Measurements from ENCODE around the gene ZFP42.
"Not testable (repeated sequence)": the region's sequence is repeated elsewhere in the genome, so short reads cannot be mapped to it uniquely, and the experiment has no call there.

ZFP42 gene

GRCh38 chr4:188042191-188042590 lies 46.6 kb downstream of the ZFP42 start:
- Mint-ChIP-seq H3K4me3 (no peak overlapping the region), H3K4me1 (no peaks in the 10 kb centered on the region), H3K9me3 (peaks cover 6% of the 10 kb centered on the region), H3K27me3 (no peaks in the 10 kb centered on the region), H3K36me3 (no peaks in the 10 kb centered on the region), H3K27ac (no peak overlapping the region)

DNA sequence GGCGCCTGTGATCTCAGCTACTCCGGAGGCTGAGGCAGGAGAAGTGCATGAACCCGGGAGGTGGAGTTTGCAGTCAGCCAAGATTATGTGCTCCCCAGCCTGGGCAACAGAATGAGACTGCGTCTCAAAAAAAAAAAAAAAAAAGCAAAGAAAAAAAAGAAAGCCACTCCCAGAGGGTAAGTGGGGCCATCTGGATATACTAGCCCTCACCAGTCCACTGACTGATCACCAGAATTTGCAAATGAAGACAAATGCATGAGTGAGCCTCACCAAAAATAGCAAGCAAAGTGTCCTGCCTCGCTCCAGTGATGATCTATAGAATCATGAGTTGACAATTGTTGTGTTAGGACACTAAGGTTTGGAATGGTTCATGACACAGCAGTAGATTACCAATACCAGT lies 47.6 kb downstream of the ZFP42 start:
- Mint-ChIP-seq H3K9me3 (peaks cover 6% of the 10 kb centered on the region), H3K27me3 (no peaks in the 10 kb centered on the region), H3K27ac (no peak overlapping the region), H3K4me1 (no peaks in the 10 kb centered on the region), H3K36me3 (no peaks in the 10 kb centered on the region), H3K4me3 (no peak overlapping the region)

DNA sequence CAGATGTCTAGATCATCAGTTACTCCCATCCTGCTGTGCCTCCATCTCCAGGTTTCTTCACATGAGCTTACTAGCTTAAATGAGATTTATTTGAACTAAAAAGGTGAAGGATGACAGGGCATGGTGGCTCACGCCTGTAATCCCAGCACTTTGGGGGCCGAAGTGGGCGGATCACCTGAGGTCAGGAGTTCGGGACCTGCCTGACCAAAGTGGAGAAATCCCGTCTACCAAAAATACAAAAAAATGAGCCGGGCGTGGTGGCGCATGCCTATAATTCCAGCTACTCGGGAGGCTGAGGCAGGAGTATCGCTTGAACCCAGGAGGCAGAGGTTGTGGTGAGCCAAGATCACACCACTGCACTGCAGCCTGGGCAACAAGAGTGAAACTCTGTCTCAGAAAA lies 49.9 kb downstream of the ZFP42 start:
- H3K4me1 Mint-ChIP-seq, H3K27ac Mint-ChIP-seq, H3K36me3 Mint-ChIP-seq, H3K4me3 Mint-ChIP-seq, H3K9me3 Mint-ChIP-seq, H3K27me3 Mint-ChIP-seq: not testable (repeated sequence)

DNA sequence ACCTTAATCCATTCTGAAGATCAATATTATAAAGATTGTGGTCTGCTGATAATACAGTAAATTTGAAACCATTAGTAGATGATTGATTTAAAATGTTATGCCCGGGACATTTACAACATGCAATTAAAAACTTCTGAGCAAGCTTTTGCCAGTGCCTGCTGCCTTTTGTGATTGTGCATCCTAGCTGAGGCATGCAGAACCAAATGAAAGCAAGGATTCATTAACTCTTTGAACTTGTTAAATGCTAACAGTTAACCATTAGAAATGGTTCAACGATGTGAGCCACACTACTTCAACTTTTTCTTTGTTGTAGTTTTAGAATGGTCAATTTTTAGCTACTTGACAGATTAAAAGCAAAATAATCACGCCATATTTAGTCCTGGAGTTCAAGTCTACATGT lies 51.1 kb downstream of the ZFP42 start:
- Mint-ChIP-seq H3K9me3 (no peaks in the 10 kb centered on the region), H3K27me3 (no peaks in the 10 kb centered on the region), H3K4me1 (no peaks in the 10 kb centered on the region), H3K27ac (no peak overlapping the region), H3K36me3 (no peaks in the 10 kb centered on the region), H3K4me3 (no peak overlapping the region)

DNA sequence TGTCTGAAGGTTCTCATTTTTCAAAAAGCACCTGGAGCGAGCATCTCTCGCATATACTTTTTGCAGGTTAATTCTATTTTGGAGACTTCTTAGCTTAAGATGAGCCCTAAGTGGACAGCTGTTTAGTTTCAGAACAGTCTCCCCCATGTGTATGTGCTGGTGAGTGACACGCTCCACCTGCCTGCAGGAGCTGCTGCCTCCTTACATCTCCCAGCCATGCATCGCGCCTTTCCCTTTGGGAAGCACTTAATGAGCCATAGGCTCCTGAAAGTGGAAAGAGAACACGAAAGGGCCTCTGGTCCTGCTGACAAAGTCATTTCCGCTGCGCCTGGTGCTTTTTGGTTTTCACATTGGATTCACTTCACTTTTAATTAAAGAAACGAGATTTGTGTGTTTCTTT lies 57.7 kb downstream of the ZFP42 start:
- Mint-ChIP-seq H3K9me3 (no peaks in the 10 kb centered on the region), H3K27ac (no peak overlapping the region), H3K4me1 (no peaks in the 10 kb centered on the region), H3K4me3 (no peak overlapping the region), H3K36me3 (no peaks in the 10 kb centered on the region), H3K27me3 (no peaks in the 10 kb centered on the region)
